HepG2 (cell line): ENCODE data around the gene LIPE. TPM values are rescaled to one million over a fixed set of nuclear protein-coding genes. Genes with fewer than 3 reads are reported as not detected.

Experiments
- ATAC-seq: fragments of 200-7000 bp; cut with Tn5 transposase; 3 replicates; pipeline ENCODE4 v1.9.1; 2020; ENCODE audit warnings: mild to moderate bottlenecking, moderate library complexity
- BruUV-seq: library from RNA; stranded (reverse); fragments of 400-500 nt; replicated peaks from 2 replicates; lab custom pipeline; 2021; lab: Mats Ljungman, UMichigan
- CTCF ChIA-PET: fragments of 300-600 bp; formaldehyde crosslinking; extraction: SDS; loops from one replicate; lab custom pipeline; 2021; ENCODE audit warnings: low total read pairs, inconsistent platforms, low intra/inter-chr PET ratio; lab: Yijun Ruan, JAX
- POLR2A ChIA-PET: fragments of 350-600 bp; sonication (Branson Sonifier 250); formaldehyde crosslinking; loops from one replicate; lab custom pipeline; 2020; ENCODE audit warnings: antibody characterized with exemption, inconsistent platforms; lab: Yijun Ruan, JAX
- DNase-seq: peaks from one replicate; pipeline ENCODE4 v3.0.0-alpha.2; 2015; ENCODE audit warnings: low spot score
- FAIRE-seq: peaks from 3 replicates; lab custom pipeline; 2011; peaks lifted over from hg19 to GRCh38; lab: Jason Lieb, UNC
- H2AFZ ChIP-seq: one replicate; pipeline ENCODE4 v1.6.1; 2011; ENCODE audit warnings: low read length, inconsistent platforms
- H3K27ac ChIP-seq: fragments of 300-600 bp; 3 replicates; pipeline ENCODE4 v1.8.0; 2011; ENCODE audit warnings: mixed run types, mild to moderate bottlenecking, mixed read lengths, low read length, inconsistent platforms; ENCODE audit not compliant: insufficient read depth; ENCODE audit errors: extremely low read length
- H3K27me3 ChIP-seq, 2 experiments: fragments of 200-600 bp in 1 of 2; 2 replicates in 1 of 2; 3 replicates in 1 of 2; pipeline versions ENCODE4 v1.6.0 to v1.8.0; 2011; ENCODE audit warnings: low read length in 2 of 2, mild to moderate bottlenecking in 2 of 2, moderate library complexity in 2 of 2, inconsistent platforms in 1 of 2; ENCODE audit not compliant: insufficient read depth in 2 of 2, control insufficient read depth in 1 of 2
- H3K36me3 ChIP-seq, 2 experiments: fragments of 200-600 bp in 1 of 2; replicated peaks in 1 of 2; 2 replicates in 1 of 2; 3 replicates in 1 of 2; pipeline versions ENCODE4 v1.5.1 to v1.8.0; 2011; ENCODE audit warnings: low read length in 2 of 2, inconsistent platforms in 1 of 2; ENCODE audit not compliant: insufficient read depth in 2 of 2, control insufficient read depth in 1 of 2
- H3K4me1 ChIP-seq: 2 replicates; pipeline ENCODE4 v1.5.1; 2012; ENCODE audit warnings: low read length, inconsistent platforms; ENCODE audit not compliant: insufficient read depth
- H3K4me2 ChIP-seq: 2 replicates; pipeline ENCODE4 v1.6.0; 2011; ENCODE audit warnings: low read depth, low read length, inconsistent platforms
- H3K4me3 ChIP-seq, 3 experiments: fragments of 200-600 bp in 1 of 3; sonication (generic), shearing (Covaris generic) in 1 of 3; replicated peaks in 1 of 3; 2 replicates each; pipeline ENCODE4 v1.5.1; 2011 to 2016; ENCODE audit warnings: low read length in 3 of 3, inconsistent platforms in 2 of 3, low read depth in 2 of 3, mild to moderate bottlenecking in 2 of 3, control low read depth in 1 of 3, mixed read lengths in 1 of 3; ENCODE audit not compliant: insufficient read depth in 1 of 3
- H3K79me2 ChIP-seq: one replicate; pipeline ENCODE4 v1.6.1; 2011; ENCODE audit warnings: low read length, inconsistent platforms; ENCODE audit not compliant: insufficient read depth
- H3K9ac ChIP-seq: 2 replicates; pipeline ENCODE4 v1.6.0; 2011; ENCODE audit warnings: mild to moderate bottlenecking, low read depth, low read length, inconsistent platforms; ENCODE audit not compliant: insufficient read depth
- H3K9me3 ChIP-seq: 2 replicates; pipeline ENCODE4 v1.5.1; 2012; ENCODE audit warnings: mild to moderate bottlenecking, low read length
- H4K20me1 ChIP-seq: 2 replicates; pipeline ENCODE4 v1.6.0; 2011; ENCODE audit warnings: inconsistent platforms, mild to moderate bottlenecking, low read length, moderate library complexity; ENCODE audit not compliant: insufficient read depth
- CEBPB ChIP-seq: IDR thresholded peaks from 2 replicates; pipeline ENCODE4 v1.6.1; 2011; ENCODE audit warnings: low read depth, low read length, improper control_type of control experiment, borderline replicate concordance
- CEBPG ChIP-seq: IDR thresholded peaks from 2 replicates; pipeline ENCODE4 v1.6.1; 2016
- HDAC2 ChIP-seq: sonication (generic); formaldehyde crosslinking; IDR thresholded peaks from 2 replicates; pipeline ENCODE4 v1.4.0; 2020; ENCODE audit warnings: missing genetic modification reagents
- MIXL1 ChIP-seq: IDR thresholded peaks from 2 replicates; pipeline ENCODE4 v1.6.1; 2016
- MTA3 ChIP-seq: sonication (generic); formaldehyde crosslinking; IDR thresholded peaks from 2 replicates; pipeline ENCODE4 v1.4.0; 2020; ENCODE audit warnings: missing genetic modification reagents
- PRPF4 ChIP-seq: fragments of 200-400 bp; formaldehyde crosslinking; IDR thresholded peaks from 2 replicates; pipeline ENCODE4 v1.6.1; 2016; ENCODE audit warnings: low read length, low read depth; ENCODE audit not compliant: poor library complexity, severe bottlenecking
- SNRNP70 ChIP-seq: fragments of 200-400 bp; formaldehyde crosslinking; IDR thresholded peaks from 2 replicates; pipeline ENCODE4 v1.6.1; 2017; ENCODE audit warnings: mild to moderate bottlenecking, low read depth, low read length, moderate library complexity
- TCF12 ChIP-seq, 2 experiments: fragments of 450-650 bp in 1 of 2; sonication (generic) in 1 of 2; formaldehyde crosslinking in 1 of 2; IDR thresholded peaks; 2 replicates each; pipeline versions ENCODE4 v1.6.1 to v1.8.0; 2017 to 2022; ENCODE audit warnings: antibody characterized with exemption in 1 of 2, mild to moderate bottlenecking in 1 of 2, missing genetic modification reagents in 1 of 2, moderate library complexity in 1 of 2
- TOE1 ChIP-seq: sonication (generic); formaldehyde crosslinking; IDR thresholded peaks from 2 replicates; pipeline ENCODE4 v1.4.0; 2020; ENCODE audit warnings: mild to moderate bottlenecking, missing genetic modification reagents
- TSC22D2 ChIP-seq: sonication (generic); formaldehyde crosslinking; IDR thresholded peaks from 2 replicates; pipeline ENCODE4 v1.5.1; 2020; ENCODE audit warnings: missing genetic modification reagents, mild to moderate bottlenecking, borderline replicate concordance
- UBTF ChIP-seq: sonication (generic); formaldehyde crosslinking; IDR thresholded peaks from 2 replicates; pipeline ENCODE4 v1.4.0; 2020; ENCODE audit warnings: mild to moderate bottlenecking, missing genetic modification reagents
- ZBTB38 ChIP-seq: sonication (generic); formaldehyde crosslinking; IDR thresholded peaks from 2 replicates; pipeline ENCODE4 v1.5.1; 2020; ENCODE audit warnings: mild to moderate bottlenecking, missing genetic modification reagents
- ZNF12 ChIP-seq: sonication (generic); formaldehyde crosslinking; IDR thresholded peaks from 2 replicates; pipeline ENCODE4 v1.5.0; 2020; ENCODE audit warnings: missing genetic modification reagents
- ZNF207 ChIP-seq: fragments of 450-650 bp; IDR thresholded peaks from 2 replicates; pipeline ENCODE4 v1.6.1; 2016; ENCODE audit warnings: antibody characterized with exemption, borderline replicate concordance
- ZNF737 ChIP-seq: sonication (generic); formaldehyde crosslinking; IDR thresholded peaks from 2 replicates; pipeline ENCODE4 v1.5.0; 2020; ENCODE audit warnings: missing genetic modification reagents, mild to moderate bottlenecking, borderline replicate concordance
- ZNF878 ChIP-seq: sonication (generic); formaldehyde crosslinking; IDR thresholded peaks from 2 replicates; pipeline ENCODE4 v1.8.1; 2023; ENCODE audit warnings: mild to moderate bottlenecking, missing genetic modification reagents, moderate library complexity
- ZSCAN20 ChIP-seq: sonication (generic); formaldehyde crosslinking; IDR thresholded peaks from 2 replicates; pipeline ENCODE4 v1.4.0; 2020; ENCODE audit warnings: missing genetic modification reagents, mild to moderate bottlenecking, borderline replicate concordance
- WGBS: methylation state at CpG from one replicate; pipeline ENCODE4 v1.1.6; 2017; ENCODE audit warnings: low lambda C conversion rate; 5-methylcytosine and 5-hydroxymethylcytosine counted together
- in situ Hi-C: cut with HindIII; loops from 2 replicates; pipeline ENCODE4 v1.10.0; 2017; ENCODE audit warnings: low pct_unique_long_range_greater_than_20kb; ENCODE audit not compliant: extremely low pct_ligation_motif_present
- intact Hi-C: fragments of 100-400 bp; cut with micrococcal nuclease; formaldehyde crosslinking; loops from one replicate; pipeline ENCODE4 v1.10.0; 2022; ENCODE audit not compliant: unreplicated experiment
- polyA plus RNA-seq, 8 experiments: library from polyadenylated mRNA; depleted of rRNA in 3 of 8; stranded (reverse) in 7 of 8; unstranded in 1 of 8; fragments of >200 nt; fragmentation: Illumina TruSeq in 4 of 8; extraction: Trizol in 4 of 8; gene quantifications; 2 replicates each; pipeline versions ENCODE4 v1.2.1 to v1.2.3, GENCODE V29; 2011 to 2016; ENCODE audit warnings: low read depth in 4 of 8, missing spikeins in 1 of 8, mixed read lengths in 1 of 8; ENCODE audit not compliant: insufficient read depth in 1 of 8
- total RNA-seq, 5 experiments: library from RNA; depleted of rRNA; stranded (reverse); fragments of >200 nt; fragmentation: Illumina TruSeq; extraction: Trizol; gene quantifications; 2 replicates each; pipeline ENCODE4 v1.2.3, GENCODE V29; 2016; ENCODE audit warnings: low read depth in 1 of 5
- TF ChIP-seq, protein P1 (sequence below): sonication (generic); formaldehyde crosslinking; IDR thresholded peaks from 2 replicates; pipeline ENCODE4 v1.4.0; 2020; ENCODE audit warnings: mild to moderate bottlenecking, missing genetic modification reagents
- TF ChIP-seq, protein P2 (sequence below): sonication (generic); formaldehyde crosslinking; IDR thresholded peaks from 2 replicates; pipeline ENCODE4 v1.5.0; 2020; ENCODE audit warnings: missing genetic modification reagents, mild to moderate bottlenecking, borderline replicate concordance

The LIPE gene
- total and polyA plus RNA-seq, 2 of the 13 experiments (the other 11 are each of a cell fraction or from before 2014, with no cell fraction given) = not detected

GRCh38 chr19:42442833-42443232, 15.6 kb upstream of the LIPE start, which contains the start of gene CXCL17:
TSS of gene CXCL17 (minus strand) at chr19:42442946. CDS start at chr19:42442832, 114 bp downstream.
- intact Hi-C loops = no loop called here
- 97% methylated on average over 7 of the region's 7 CpGs for WGBS
- peak within 1 kb of the TSS; percentile 48 for H3K9ac ChIP-seq
- peak within 1 kb of the TSS; percentile 55; the same call in 1 of the 2 replicates for H3K4me2 ChIP-seq
- H3K27ac ChIP-seq = peak within 1 kb of the TSS; percentile 86
- BruUV-seq = no TSS peak
- ChIA-PET CTCF (no interaction called here), POLR2A (interaction anchor here (1.9 kb wide), 1 partner anchor 9 kb away, joined by 9 read pairs; no protein-coding TSS in a partner anchor)
- ATAC-seq = no peak
- TF ChIP-seq ZNF12 (CRISPR knock-in tag) = no peak
- no peak for TF ChIP-seq UBTF
- no peak for TF ChIP-seq ZSCAN20 (CRISPR knock-in tag)
- TF ChIP-seq ZNF207 = no peak
- TF ChIP-seq CEBPB = 0 out of 2 replicates have a peak, but pooled peaks have one; percentile 20
- no peak for TF ChIP-seq SNRNP70
- TF ChIP-seq ZNF737 (CRISPR knock-in tag) = no peak
- TF ChIP-seq, protein P1, sequence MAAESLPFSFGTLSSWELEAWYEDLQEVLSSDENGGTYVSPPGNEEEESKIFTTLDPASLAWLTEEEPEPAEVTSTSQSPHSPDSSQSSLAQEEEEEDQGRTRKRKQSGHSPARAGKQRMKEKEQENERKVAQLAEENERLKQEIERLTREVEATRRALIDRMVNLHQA = no peak
- no peak for TF ChIP-seq MTA3
- no peak for TF ChIP-seq TSC22D2 (CRISPR knock-in tag)
- 0 out of 2 replicates have a peak, but pooled peaks have one; percentile 9 for TF ChIP-seq CEBPG (CRISPR knock-in tag)
- no peak for TF ChIP-seq TOE1 (CRISPR knock-in tag)
- TF ChIP-seq, protein P2, sequence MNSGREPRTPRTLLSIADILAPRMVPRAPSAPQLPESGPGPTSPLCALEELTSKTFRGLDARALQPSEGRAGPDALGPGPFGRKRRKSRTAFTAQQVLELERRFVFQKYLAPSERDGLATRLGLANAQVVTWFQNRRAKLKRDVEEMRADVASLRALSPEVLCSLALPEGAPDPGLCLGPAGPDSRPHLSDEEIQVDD (CRISPR knock-in tag) = no peak
- 0 out of 2 replicates have a peak, but pooled peaks have one; percentile 33 for TF ChIP-seq ZNF878
- no peak for TF ChIP-seq MIXL1
- 0 out of 2 replicates have a peak, but pooled peaks have one; percentile 42 for TF ChIP-seq ZBTB38 (CRISPR knock-in tag)
- no peak for TF ChIP-seq PRPF4
- no peak for TF ChIP-seq HDAC2
- TF ChIP-seq TCF12 (IDR thresholded peaks at IDR 0.05) = no peak
- no peak for TF ChIP-seq TCF12 (CRISPR knock-in tag; IDR thresholded peaks at IDR 0.05)
- no peaks in the 10 kb centered on the region for H4K20me1 ChIP-seq
- in situ Hi-C loops = no loop called here
- H3K4me3 ChIP-seq = no peak within 1 kb of the TSS
- FAIRE-seq = no peak
- H2AFZ ChIP-seq = no peak within 1 kb of the TSS
- no peaks in the 10 kb centered on the region for H3K79me2 ChIP-seq
- no peaks in the 10 kb centered on the region for H3K9me3 ChIP-seq
- no peaks in the 10 kb centered on the region for H3K36me3 ChIP-seq
- peaks cover 85% of the 10 kb centered on the region for H3K4me1 ChIP-seq
- DNase-seq = no peak
- H3K27me3 ChIP-seq = no peaks in the 10 kb centered on the region
